GM10266 (cell line): ENCODE measurements around the gene ERCC1.

ENCODE experiments used
- DNase-seq: peaks from one replicate; pipeline ENCODE4 v3.0.0; 2012; ENCODE audit errors: extremely low spot score
- CTCF ChIP-seq: IDR thresholded peaks from 2 replicates; pipeline ENCODE4 v1.5.1; 2012; ENCODE audit warnings: mild to moderate bottlenecking, low read depth; ENCODE audit not compliant: control insufficient read depth, insufficient read depth; ENCODE audit errors: missing control alignments

Gene ERCC1

GRCh38 chr19:45423589-45424190, at the start of gene ERCC1:
Gene ERCC1, minus strand, starts transcription at chr19:45423917. Its CDS starts 543 bp downstream, at chr19:45423374.
- no peak for TF ChIP-seq CTCF
- peak; percentile 96 for DNase-seq

- DNase-seq: no peak
- TF ChIP-seq CTCF: no peak
These were observed 49.6 kb upstream of the ERCC1 start for GRCh38 chr19:45473367-45473681.

DNA sequence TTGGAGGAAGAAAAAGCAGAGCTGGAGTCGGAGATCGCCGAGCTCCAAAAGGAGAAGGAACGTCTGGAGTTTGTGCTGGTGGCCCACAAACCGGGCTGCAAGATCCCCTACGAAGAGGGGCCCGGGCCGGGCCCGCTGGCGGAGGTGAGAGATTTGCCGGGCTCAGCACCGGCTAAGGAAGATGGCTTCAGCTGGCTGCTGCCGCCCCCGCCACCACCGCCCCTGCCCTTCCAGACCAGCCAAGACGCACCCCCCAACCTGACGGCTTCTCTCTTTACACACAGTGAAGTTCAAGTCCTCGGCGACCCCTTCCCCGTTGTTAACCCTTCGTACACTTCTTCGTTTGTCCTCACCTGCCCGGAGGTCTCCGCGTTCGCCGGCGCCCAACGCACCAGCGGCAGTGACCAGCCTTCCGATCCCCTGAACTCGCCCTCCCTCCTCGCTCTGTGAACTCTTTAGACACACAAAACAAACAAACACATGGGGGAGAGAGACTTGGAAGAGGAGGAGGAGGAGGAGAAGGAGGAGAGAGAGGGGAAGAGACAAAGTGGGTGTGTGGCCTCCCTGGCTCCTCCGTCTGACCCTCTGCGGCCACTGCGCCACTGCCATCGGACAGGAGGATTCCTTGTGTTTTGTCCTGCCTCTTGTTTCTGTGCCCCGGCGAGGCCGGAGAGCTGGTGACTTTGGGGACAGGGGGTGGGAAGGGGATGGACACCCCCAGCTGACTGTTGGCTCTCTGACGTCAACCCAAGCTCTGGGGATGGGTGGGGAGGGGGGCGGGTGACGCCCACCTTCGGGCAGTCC, 49.0 kb upstream of the ERCC1 start:
- no peak for TF ChIP-seq CTCF
- no peak for DNase-seq

GRCh38 chr19:45471931-45472562, 48.3 kb upstream of the ERCC1 start:
- no peak for DNase-seq
- no peak for TF ChIP-seq CTCF

DNA sequence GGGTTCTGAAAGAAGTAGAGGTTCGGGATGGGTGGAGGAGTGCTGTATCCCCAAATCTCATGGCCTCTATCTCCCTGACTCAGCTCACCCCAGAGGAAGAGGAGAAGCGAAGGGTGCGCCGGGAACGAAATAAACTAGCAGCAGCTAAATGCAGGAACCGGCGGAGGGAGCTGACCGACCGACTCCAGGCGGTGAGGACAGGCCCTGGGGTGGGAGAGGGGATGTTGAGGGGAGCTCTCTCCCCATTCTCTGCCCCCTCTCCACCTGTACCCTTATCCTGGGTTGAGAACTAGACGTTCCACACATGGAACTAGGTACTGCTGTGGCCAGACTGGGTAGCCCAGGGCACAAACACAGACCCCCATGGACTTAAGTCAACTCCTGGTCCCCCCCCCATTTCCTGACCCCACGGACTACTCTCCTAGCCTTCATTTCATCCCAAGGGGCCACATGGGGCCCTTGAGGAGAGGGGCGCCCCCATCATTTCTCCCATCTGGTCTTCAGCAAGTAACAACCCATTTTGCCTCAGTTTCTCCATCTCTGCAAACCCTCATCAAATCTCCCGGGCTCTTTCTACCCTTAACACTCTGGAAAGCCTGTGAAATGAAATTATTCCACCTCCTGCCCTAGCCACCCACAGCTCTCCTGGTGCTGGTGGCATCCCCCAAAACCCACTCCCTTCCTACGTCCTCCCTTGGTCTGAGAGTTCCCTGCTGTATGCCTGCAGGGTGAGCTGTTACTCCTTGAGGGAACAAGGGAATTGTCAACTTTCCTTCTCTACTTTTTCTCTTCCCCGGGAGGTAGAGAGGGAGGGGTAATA, 47.6 kb upstream of the ERCC1 start:
- TF ChIP-seq CTCF: no peak
- DNase-seq: no peak

DNA sequence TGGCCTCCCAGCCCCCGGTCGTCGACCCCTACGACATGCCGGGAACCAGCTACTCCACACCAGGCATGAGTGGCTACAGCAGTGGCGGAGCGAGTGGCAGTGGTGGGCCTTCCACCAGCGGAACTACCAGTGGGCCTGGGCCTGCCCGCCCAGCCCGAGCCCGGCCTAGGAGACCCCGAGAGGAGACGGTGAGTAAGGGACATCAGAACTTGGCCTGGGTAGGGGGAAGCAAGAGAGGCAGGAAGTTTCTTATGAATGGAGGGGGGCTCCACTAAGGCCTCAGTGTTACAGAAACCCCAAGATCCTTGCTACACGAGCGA, 47.0 kb upstream of the ERCC1 start:
- no peak for DNase-seq
- TF ChIP-seq CTCF: no peak
